MM.1S (cell line): ENCODE data around the gene FOXL1.

Source experiments
- DNase-seq: peaks from one replicate; pipeline ENCODE4 v3.0.0-alpha.2; 2015
- H2AFZ ChIP-seq: fragments of 300-600 bp; sonication (generic); 2 replicates; pipeline ENCODE4 v1.6.0; 2016; ENCODE audit warnings: antibody characterized with exemption, low read length
- H3F3A ChIP-seq: fragments of 300-600 bp; sonication (generic); 2 replicates; pipeline ENCODE4 v1.6.1; 2016; ENCODE audit warnings: mild to moderate bottlenecking, antibody characterized with exemption, low read length, moderate library complexity, mixed read lengths; ENCODE audit not compliant: insufficient read depth
- H3K27ac ChIP-seq: fragments of 300-600 bp; sonication (generic); 2 replicates; pipeline ENCODE4 v1.5.1; 2016; ENCODE audit warnings: mild to moderate bottlenecking, low read length
- H3K27me3 ChIP-seq: fragments of 300-600 bp; sonication (generic); replicated peaks from 2 replicates; pipeline ENCODE4 v1.6.0; 2016; ENCODE audit warnings: low read length; ENCODE audit not compliant: insufficient read depth
- H3K36me3 ChIP-seq: fragments of 300-600 bp; sonication (generic); replicated peaks from 2 replicates; pipeline ENCODE4 v1.6.1; 2016; ENCODE audit warnings: mild to moderate bottlenecking, low read length, mixed read lengths; ENCODE audit not compliant: insufficient read depth
- H3K4me1 ChIP-seq: fragments of 300-600 bp; sonication (generic); 2 replicates; pipeline ENCODE4 v1.6.1; 2016; ENCODE audit warnings: low read length, mixed read lengths
- H3K4me2 ChIP-seq: fragments of 300-600 bp; sonication (generic); 2 replicates; pipeline ENCODE4 v1.6.0; 2016; ENCODE audit warnings: low read depth, low read length
- H3K4me3 ChIP-seq: fragments of 300-600 bp; sonication (generic); 2 replicates; pipeline ENCODE4 v1.5.1; 2016; ENCODE audit warnings: low read length, mixed read lengths
- H3K79me2 ChIP-seq: fragments of 300-600 bp; sonication (generic); 2 replicates; pipeline ENCODE4 v1.6.1; 2016; ENCODE audit warnings: mixed run types, low read length, mixed read lengths
- H3K9ac ChIP-seq: fragments of 300-600 bp; sonication (generic); 2 replicates; pipeline ENCODE4 v1.6.1; 2016; ENCODE audit warnings: low read length, mixed read lengths
- H3K9me2 ChIP-seq: fragments of 300-600 bp; sonication (generic); replicated peaks from 2 replicates; pipeline ENCODE4 v1.6.1; 2016; ENCODE audit warnings: mild to moderate bottlenecking, low read length, mixed read lengths; ENCODE audit not compliant: insufficient read depth
- H3K9me3 ChIP-seq: fragments of 300-600 bp; sonication (generic); replicated peaks from 2 replicates; pipeline ENCODE4 v1.6.1; 2016; ENCODE audit warnings: mild to moderate bottlenecking, low read length, mixed read lengths; ENCODE audit not compliant: insufficient read depth
- H4K20me1 ChIP-seq: fragments of 300-600 bp; sonication (generic); 2 replicates; pipeline ENCODE4 v1.6.1; 2016; ENCODE audit warnings: mild to moderate bottlenecking, low read length, moderate library complexity, mixed read lengths; ENCODE audit not compliant: insufficient read depth
- CTCF ChIP-seq: fragments of 300-600 bp; sonication (generic); IDR thresholded peaks from 2 replicates; pipeline ENCODE4 v1.5.1; 2016; ENCODE audit warnings: antibody characterized with exemption, low read length, mixed read lengths
- EZH2 ChIP-seq: fragments of 300-600 bp; sonication (generic); optimal IDR thresholded peaks from 2 replicates; pipeline ENCODE3; 2017; ENCODE audit warnings: low read depth, mild to moderate bottlenecking, antibody characterized with exemption, low read length, mixed read lengths
- EZH2phosphoT487 ChIP-seq: fragments of 300-600 bp; sonication (generic); IDR thresholded peaks from 2 replicates; pipeline ENCODE4 v1.6.1; 2018; ENCODE audit warnings: antibody characterized with exemption, low read length

The FOXL1 gene

GRCh38 chr16:86545954-86546637 is 32.3 kb upstream of the FOXL1 start:
- no peaks in the 10 kb centered on the region for H3K9me3 ChIP-seq
- no peaks in the 10 kb centered on the region for H3K79me2 ChIP-seq
- no peaks in the 10 kb centered on the region for H3K27me3 ChIP-seq
- no peaks in the 10 kb centered on the region for H3K9me2 ChIP-seq
- H3K4me3 ChIP-seq = no peak overlapping the region
- no peak for TF ChIP-seq EZH2phosphoT487
- TF ChIP-seq EZH2 = no peak
- no peak for TF ChIP-seq CTCF
- H3K4me2 ChIP-seq = no peak overlapping the region
- H3F3A ChIP-seq = no peaks in the 10 kb centered on the region
- no peak overlapping the region for H2AFZ ChIP-seq
- no peaks in the 10 kb centered on the region for H4K20me1 ChIP-seq
- no peak overlapping the region for H3K9ac ChIP-seq
- no peak for DNase-seq
- H3K27ac ChIP-seq = no peak overlapping the region
- no peaks in the 10 kb centered on the region for H3K4me1 ChIP-seq
- H3K36me3 ChIP-seq = no peaks in the 10 kb centered on the region

GRCh38 chr16:86546638-86547013 is 31.7 kb upstream of the FOXL1 start:
- Histone ChIP-seq H3K9me2 (no peaks in the 10 kb centered on the region), H3K79me2 (no peaks in the 10 kb centered on the region), H4K20me1 (no peaks in the 10 kb centered on the region), H3K36me3 (no peaks in the 10 kb centered on the region), H2AFZ (no peak overlapping the region), H3K4me2 (no peak overlapping the region), H3K9me3 (no peaks in the 10 kb centered on the region), H3K4me1 (no peaks in the 10 kb centered on the region), H3K9ac (no peak overlapping the region), H3K4me3 (no peak overlapping the region), H3F3A (no peaks in the 10 kb centered on the region), H3K27me3 (no peaks in the 10 kb centered on the region), H3K27ac (no peak overlapping the region)
- no peak for DNase-seq
- TF ChIP-seq CTCF (no peak), EZH2phosphoT487 (no peak), EZH2 (no peak)

- Histone ChIP-seq H3K4me1 (no peaks in the 10 kb centered on the region), H3K9me2 (no peaks in the 10 kb centered on the region), H3K9me3 (no peaks in the 10 kb centered on the region), H3F3A (no peaks in the 10 kb centered on the region), H3K4me3 (no peak overlapping the region), H3K79me2 (no peaks in the 10 kb centered on the region), H3K36me3 (no peaks in the 10 kb centered on the region), H3K9ac (no peak overlapping the region), H2AFZ (no peak overlapping the region), H3K27me3 (no peaks in the 10 kb centered on the region), H3K4me2 (no peak overlapping the region), H4K20me1 (no peaks in the 10 kb centered on the region), H3K27ac (no peak overlapping the region)
- TF ChIP-seq EZH2 (no peak), EZH2phosphoT487 (no peak), CTCF (no peak)
- DNase-seq = no peak
Observed at GRCh38 chr16:86547286-86547685, 31.1 kb upstream of the FOXL1 start.
